ENCODE measurements around the gene SPIN1. TPM values are rescaled to one million over a fixed set of nuclear protein-coding genes. Genes with fewer than 3 reads are reported as not detected.

SPIN1 gene
- total RNA-seq, 1 experiment from 2014 or later = 58.4 TPM

GRCh38 chr9:88433583-88434255 is 45.5 kb downstream of the SPIN1 start:
- no peak for DNase-seq (ENCODE audit: extremely low read depth, low read depth)

- no peak for DNase-seq (ENCODE audit: extremely low read depth, low read depth)
Observed at GRCh38 chr9:88435336-88435735, 47.1 kb downstream of the SPIN1 start.

- no peak for DNase-seq (ENCODE audit: extremely low read depth, low read depth)
Observed at GRCh38 chr9:88436379-88436778, 48.1 kb downstream of the SPIN1 start.

- DNase-seq (ENCODE audit: extremely low read depth, low read depth) = no peak
Observed at GRCh38 chr9:88437210-88438146, 49.2 kb downstream of the SPIN1 start.

- no peak for DNase-seq (ENCODE audit: extremely low read depth, low read depth)
Observed at GRCh38 chr9:88438811-88439210, 50.6 kb downstream of the SPIN1 start.

GRCh38 chr9:88441301-88442007 is 53.2 kb downstream of the SPIN1 start:
- no peak for DNase-seq (ENCODE audit: extremely low read depth, low read depth)

GRCh38 chr9:88443480-88444113 is 55.4 kb downstream of the SPIN1 start:
- no peak for DNase-seq (ENCODE audit: extremely low read depth, low read depth)

GRCh38 chr9:88446728-88447127 is 58.5 kb downstream of the SPIN1 start:
- no peak for DNase-seq (ENCODE audit: extremely low read depth, low read depth)

- DNase-seq (ENCODE audit: extremely low read depth, low read depth) = no peak
Observed at GRCh38 chr9:88447431-88447830, 59.2 kb downstream of the SPIN1 start.

- DNase-seq (ENCODE audit: extremely low read depth, low read depth) = no peak
Observed at GRCh38 chr9:88451160-88451559, 62.9 kb downstream of the SPIN1 start.

- no peak for DNase-seq (ENCODE audit: extremely low read depth, low read depth)
Observed at GRCh38 chr9:88458716-88459465, 70.6 kb downstream of the SPIN1 start.

GRCh38 chr9:88460587-88461332 is 72.5 kb downstream of the SPIN1 start:
- DNase-seq (ENCODE audit: extremely low read depth, low read depth) = no peak

GRCh38 chr9:88462191-88462590 is 73.9 kb downstream of the SPIN1 start:
- no peak for DNase-seq (ENCODE audit: extremely low read depth, low read depth)

- DNase-seq (ENCODE audit: extremely low read depth, low read depth) = no peak
Observed at GRCh38 chr9:88464851-88465250, 76.6 kb downstream of the SPIN1 start.

- no peak for DNase-seq (ENCODE audit: extremely low read depth, low read depth)
Observed at GRCh38 chr9:88468226-88468625, 80.0 kb downstream of the SPIN1 start.

- no peak for DNase-seq (ENCODE audit: extremely low read depth, low read depth)
Observed at GRCh38 chr9:88476491-88477271, 88.4 kb downstream of the SPIN1 start.

GRCh38 chr9:88477300-88477751 is 89.1 kb downstream of the SPIN1 start:
- no peak for DNase-seq (ENCODE audit: extremely low read depth, low read depth)

- DNase-seq (ENCODE audit: extremely low read depth, low read depth) = no peak
Observed at GRCh38 chr9:88478246-88478645, 90.0 kb downstream of the SPIN1 start.

Data from NCI-H460 (cell line).